Skin epidermis (tissue), 12 donors: ENCODE results near the gene ARHGAP22.

ENCODE experiments used
- H3K27ac ChIP-seq, 21 experiments: fragments of 200-600 bp; sonication (generic) in 11 of 21; one replicate each; pipeline ENCODE4 v1.5.0; 2020; ENCODE audit warnings: mild to moderate bottlenecking in 3 of 21, inconsistent platforms in 2 of 21, moderate library complexity in 2 of 21
- H3K4me3 ChIP-seq, 7 experiments: fragments of 200-600 bp; sonication (generic) in 2 of 7; one replicate each; pipeline ENCODE4 v1.5.0; 2020; ENCODE audit warnings: inconsistent platforms in 2 of 7, mild to moderate bottlenecking in 2 of 7, moderate library complexity in 1 of 7

The ARHGAP22 gene

GRCh38 chr10:48542471-48543181 is 62.2 kb downstream of the ARHGAP22 start:
- no peak overlapping the region for H3K4me3 ChIP-seq
- no peak overlapping the region for H3K27ac ChIP-seq

GRCh38 chr10:48541144-48541795 is 63.6 kb downstream of the ARHGAP22 start:
- Histone ChIP-seq H3K4me3 (no peak overlapping the region), H3K27ac (no peak overlapping the region)

GRCh38 chr10:48538611-48539010 is 66.3 kb downstream of the ARHGAP22 start:
- Histone ChIP-seq H3K27ac (no peak overlapping the region), H3K4me3 (no peak overlapping the region)

GRCh38 chr10:48536916-48537890 is 67.7 kb downstream of the ARHGAP22 start:
- no peak overlapping the region for H3K4me3 ChIP-seq
- no peak overlapping the region for H3K27ac ChIP-seq

GRCh38 chr10:48536156-48536500 is 68.7 kb downstream of the ARHGAP22 start:
- H3K4me3 ChIP-seq: no peak overlapping the region

GRCh38 chr10:48535416-48536155 is 69.3 kb downstream of the ARHGAP22 start:
- no peak overlapping the region for H3K4me3 ChIP-seq
- no peak overlapping the region for H3K27ac ChIP-seq

More at GRCh38 chr10:48536156-48536500, 68.7 kb downstream of the ARHGAP22 start:
- no peak overlapping the region for H3K27ac ChIP-seq

DNA sequence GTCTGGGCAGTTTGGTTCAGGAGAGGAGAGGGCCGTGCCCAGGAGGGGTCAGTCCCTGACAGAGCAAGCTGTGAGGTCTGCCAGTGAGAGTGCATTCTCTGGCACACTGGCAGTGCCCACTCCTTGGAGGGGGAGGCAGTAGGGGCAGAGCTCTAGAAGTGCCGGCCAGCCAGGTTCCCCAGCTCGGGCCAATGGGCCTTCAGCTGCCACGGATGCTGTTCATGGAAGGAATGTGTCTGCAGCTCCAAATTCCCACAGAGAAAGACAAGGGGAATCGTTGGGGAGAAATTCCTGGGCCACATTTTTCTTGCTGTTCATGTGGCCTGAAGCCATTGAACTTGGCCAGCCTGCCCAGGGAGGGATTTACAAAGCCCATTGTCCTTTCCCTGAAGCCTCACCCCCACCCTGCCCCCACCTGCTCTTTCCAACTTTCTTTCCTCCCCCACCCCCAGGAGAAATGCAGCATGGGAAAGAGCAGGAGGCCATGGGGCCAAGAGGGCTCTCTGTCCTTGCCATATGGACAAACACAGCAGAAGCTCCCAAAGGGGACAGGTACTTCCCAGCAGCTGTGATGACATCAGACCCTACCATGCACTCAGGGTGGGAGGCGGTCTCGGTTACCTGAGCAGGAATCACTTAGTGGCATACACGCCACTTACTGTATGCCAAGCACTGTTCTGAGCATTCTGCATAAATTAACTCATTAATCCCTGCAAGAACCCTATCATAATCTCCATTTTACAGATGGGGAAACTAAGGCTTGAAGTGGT is 70.7 kb downstream of the ARHGAP22 start:
- Histone ChIP-seq H3K27ac (no peak overlapping the region), H3K4me3 (no peak overlapping the region)

- H3K27ac ChIP-seq: no peak overlapping the region
- H3K4me3 ChIP-seq: no peak overlapping the region
These were observed 71.3 kb downstream of the ARHGAP22 start for GRCh38 chr10:48533540-48533939.

- Histone ChIP-seq H3K4me3 (no peak overlapping the region), H3K27ac (no peak overlapping the region)
These were observed 73.4 kb downstream of the ARHGAP22 start for GRCh38 chr10:48531486-48531885.

- Histone ChIP-seq H3K4me3 (no peak overlapping the region), H3K27ac (no peak overlapping the region)
These were observed 75.5 kb downstream of the ARHGAP22 start for GRCh38 chr10:48529331-48529730.

DNA sequence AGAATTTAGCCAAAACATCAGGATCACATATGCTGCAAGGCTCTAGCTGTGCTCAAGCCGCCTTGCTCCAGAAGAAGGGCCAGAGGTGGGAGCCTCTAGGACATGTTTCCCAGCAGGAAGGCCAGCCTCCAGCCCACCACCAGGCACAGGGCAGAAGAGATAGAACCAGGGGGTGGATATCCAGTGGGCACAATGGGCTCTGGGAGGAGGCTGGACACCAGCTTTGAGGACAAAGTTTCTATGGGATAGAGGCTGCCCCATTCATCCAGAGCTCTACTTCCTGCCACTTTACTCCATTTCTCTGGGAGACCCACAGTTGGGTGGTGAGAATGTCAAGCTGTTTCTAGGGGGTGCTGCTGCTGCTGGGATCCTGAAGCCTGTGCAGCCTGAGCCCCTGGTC is 77.1 kb downstream of the ARHGAP22 start:
- no peak overlapping the region for H3K27ac ChIP-seq
- H3K4me3 ChIP-seq: no peak overlapping the region

DNA sequence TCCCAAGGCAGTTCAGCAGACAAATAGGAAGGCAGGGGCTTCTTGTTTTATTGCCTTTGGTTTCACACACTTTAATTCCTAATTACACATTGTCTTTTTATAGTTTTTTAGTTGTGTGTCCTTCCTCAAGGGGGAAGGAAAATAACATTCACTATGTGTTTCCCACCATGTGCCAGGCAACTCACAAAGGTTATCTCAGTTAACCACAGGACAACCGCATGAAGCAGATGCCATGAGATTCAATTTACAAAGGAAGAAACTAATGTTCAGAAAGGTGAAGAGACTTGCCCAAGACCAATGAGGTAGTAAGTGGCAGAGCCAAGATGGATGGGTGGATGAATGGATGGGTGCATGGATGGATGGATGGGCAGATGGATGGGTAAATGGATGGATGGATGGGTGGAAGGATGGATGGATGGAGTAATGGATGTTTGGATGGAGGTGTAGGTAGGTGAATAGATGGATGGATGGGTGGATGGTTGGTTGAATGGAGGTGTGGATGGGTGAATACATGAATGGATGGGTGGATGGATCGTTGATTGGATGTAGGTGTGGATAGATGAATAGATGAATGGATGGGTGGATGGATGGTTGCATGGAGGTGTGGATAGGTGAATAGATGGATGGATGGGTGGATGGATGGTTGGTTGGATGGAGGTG is 77.9 kb downstream of the ARHGAP22 start:
- Histone ChIP-seq H3K27ac (no peak overlapping the region), H3K4me3 (no peak overlapping the region)

DNA sequence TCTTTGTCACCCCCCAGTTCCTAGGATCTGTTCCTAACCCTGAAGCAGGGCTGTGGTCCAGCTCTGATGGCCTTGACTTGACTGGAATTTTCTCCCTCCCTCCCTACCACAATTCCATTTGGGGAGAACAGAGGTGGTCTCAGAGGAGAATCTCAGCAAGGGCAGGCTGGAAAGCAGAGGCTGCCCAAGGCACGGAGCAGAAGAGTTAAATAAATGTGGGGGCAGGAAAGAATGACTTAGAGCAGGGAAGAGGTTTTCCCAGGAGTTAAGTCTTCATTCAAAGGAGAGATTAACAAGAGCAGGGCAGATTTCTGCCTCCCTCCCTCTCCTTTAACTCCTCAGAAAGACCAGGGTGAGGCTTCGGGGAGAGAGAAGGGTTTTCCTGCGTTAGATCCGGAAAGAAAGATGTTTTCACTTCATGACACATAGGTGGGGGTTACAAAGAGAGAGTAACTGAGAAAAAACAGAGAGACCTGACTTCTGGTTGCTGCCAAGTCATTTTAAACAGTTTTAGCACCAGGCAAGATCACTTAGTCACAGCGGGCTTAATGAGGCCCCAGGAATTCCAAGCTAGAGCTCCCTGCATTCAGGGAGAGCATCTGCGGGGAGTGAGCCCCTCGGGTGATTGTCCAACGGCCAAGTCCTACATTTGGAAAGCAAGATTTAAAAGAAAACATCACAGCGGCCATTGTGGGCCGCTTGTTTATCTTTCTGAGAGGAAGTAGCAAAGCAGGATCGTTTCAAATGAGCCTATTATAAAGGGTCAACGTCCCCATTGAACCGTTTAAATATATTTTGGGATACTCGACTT is 78.7 kb downstream of the ARHGAP22 start:
- Histone ChIP-seq H3K27ac (no peak overlapping the region), H3K4me3 (no peak overlapping the region)

- no peak overlapping the region for H3K4me3 ChIP-seq
- no peak overlapping the region for H3K27ac ChIP-seq
These were observed 79.8 kb downstream of the ARHGAP22 start for GRCh38 chr10:48525113-48525512.

GRCh38 chr10:48523820-48524758 is 80.8 kb downstream of the ARHGAP22 start:
- peak overlapping the region; percentile 23 to 43 (median 34) for H3K4me3 ChIP-seq
- no peak overlapping the region for H3K27ac ChIP-seq

DNA sequence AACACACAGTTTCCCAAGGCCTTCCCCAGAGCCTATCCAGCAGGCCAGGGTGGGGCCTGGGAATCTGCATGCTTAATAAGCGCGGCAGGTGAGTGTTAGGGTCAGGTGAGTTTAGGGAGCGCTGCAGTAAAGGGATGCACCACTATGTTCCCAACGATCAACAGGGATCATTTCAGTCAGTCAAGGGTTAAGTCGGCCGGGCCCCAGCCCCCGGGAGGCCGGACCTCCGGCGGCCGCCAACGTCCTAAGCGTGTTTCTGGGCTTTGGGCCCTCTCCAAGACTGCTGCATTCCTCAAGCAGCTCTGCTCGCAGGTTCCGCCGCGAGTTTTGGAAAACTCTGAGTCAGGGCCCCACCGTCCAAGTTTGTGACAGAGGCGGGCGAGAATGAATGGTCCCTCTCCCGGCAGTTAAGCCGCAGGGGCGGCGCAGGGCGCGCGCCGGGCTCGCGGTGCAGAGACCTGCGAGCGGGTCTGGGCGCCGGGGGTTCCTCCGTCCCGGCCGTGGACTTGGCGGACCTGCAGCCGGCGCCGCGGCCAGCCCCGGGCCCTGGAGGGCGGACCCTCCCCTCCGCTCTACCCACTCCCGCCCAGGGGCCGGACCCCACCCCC is 81.6 kb downstream of the ARHGAP22 start:
- peak overlapping the region; percentile 23 to 43 (median 34) for H3K4me3 ChIP-seq
- peak overlapping the region in 1 of 21 experiments; percentile 10 for H3K27ac ChIP-seq
